Sigmoid colon (tissue), 4 donors: ENCODE data around the gene UBQLN3.

Experiments
- EP300 ChIP-seq, 4 donors: sonication (generic); formaldehyde crosslinking; IDR thresholded peaks; one replicate each; pipeline ENCODE4 v1.6.1; 2017; ENCODE audit warnings: antibody characterized with exemption in 4 of 4
- POLR2A ChIP-seq, 2 donors: fragments of 450-650 bp; IDR thresholded peaks; one replicate each; pipeline ENCODE4 v1.6.1; 2016; ENCODE audit warnings: antibody characterized with exemption in 2 of 2, mild to moderate bottlenecking in 2 of 2, moderate library complexity in 2 of 2
- POLR2AphosphoS5 ChIP-seq, 4 donors: sonication (generic); formaldehyde crosslinking; IDR thresholded peaks; one replicate each; pipeline ENCODE4 v1.6.1; 2017; ENCODE audit warnings: antibody characterized with exemption in 4 of 4
- TF ChIP-seq, protein P1 (sequence below), 4 experiments: fragments of 450-650 bp in 3 of 4; fragments of 200-600 bp in 1 of 4; IDR thresholded peaks; one replicate each; pipeline ENCODE4 v1.5.1; 2016 to 2019; ENCODE audit warnings: antibody characterized with exemption in 4 of 4, mild to moderate bottlenecking in 3 of 4, moderate library complexity in 2 of 4

DNA sequence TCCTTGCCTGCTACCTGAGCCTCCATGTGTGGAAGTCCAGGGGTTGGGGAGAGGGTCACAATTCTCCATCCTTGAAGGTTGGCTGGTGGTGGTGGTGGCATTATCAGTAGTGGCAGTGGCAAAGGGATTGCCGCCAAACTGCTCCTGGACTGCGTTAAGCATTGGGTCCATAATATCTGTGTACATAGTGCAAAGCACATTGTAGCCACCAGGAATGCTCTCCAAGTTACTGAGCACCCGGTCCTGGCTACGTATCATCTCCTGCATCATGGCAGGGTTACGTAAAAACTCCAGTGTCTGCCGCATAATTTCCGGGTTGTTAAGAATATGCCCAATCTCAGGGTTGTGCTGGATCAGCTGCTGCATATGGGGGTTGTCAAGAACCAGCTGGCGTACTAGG lies 1.2 kb downstream of the UBQLN3 start:
- no peak for TF ChIP-seq POLR2AphosphoS5 (IDR thresholded peaks at IDR 0.05)
- TF ChIP-seq, protein P1, sequence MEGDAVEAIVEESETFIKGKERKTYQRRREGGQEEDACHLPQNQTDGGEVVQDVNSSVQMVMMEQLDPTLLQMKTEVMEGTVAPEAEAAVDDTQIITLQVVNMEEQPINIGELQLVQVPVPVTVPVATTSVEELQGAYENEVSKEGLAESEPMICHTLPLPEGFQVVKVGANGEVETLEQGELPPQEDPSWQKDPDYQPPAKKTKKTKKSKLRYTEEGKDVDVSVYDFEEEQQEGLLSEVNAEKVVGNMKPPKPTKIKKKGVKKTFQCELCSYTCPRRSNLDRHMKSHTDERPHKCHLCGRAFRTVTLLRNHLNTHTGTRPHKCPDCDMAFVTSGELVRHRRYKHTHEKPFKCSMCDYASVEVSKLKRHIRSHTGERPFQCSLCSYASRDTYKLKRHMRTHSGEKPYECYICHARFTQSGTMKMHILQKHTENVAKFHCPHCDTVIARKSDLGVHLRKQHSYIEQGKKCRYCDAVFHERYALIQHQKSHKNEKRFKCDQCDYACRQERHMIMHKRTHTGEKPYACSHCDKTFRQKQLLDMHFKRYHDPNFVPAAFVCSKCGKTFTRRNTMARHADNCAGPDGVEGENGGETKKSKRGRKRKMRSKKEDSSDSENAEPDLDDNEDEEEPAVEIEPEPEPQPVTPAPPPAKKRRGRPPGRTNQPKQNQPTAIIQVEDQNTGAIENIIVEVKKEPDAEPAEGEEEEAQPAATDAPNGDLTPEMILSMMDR (IDR thresholded peaks at IDR 0.05) = no peak
- no peak for TF ChIP-seq POLR2A (IDR thresholded peaks at IDR 0.05)
- TF ChIP-seq EP300 (IDR thresholded peaks at IDR 0.05) = no peak
